Vagina (tissue), 2 donors: ENCODE results near the gene CYFIP1. TPM values are rescaled to one million over a fixed set of nuclear protein-coding genes. Genes with fewer than 3 reads are reported as not detected.

Source experiments
- DNase-seq, 2 donors: peaks; one replicate each; pipeline ENCODE4 v3.0.0-alpha.2; 2017; ENCODE audit errors: extremely low spot score in 2 of 2
- H3K27ac ChIP-seq: fragments of 200-600 bp; sonication (generic); one replicate; pipeline ENCODE4 v1.5.1; 2019
- H3K27me3 ChIP-seq: fragments of 200-600 bp; sonication (generic); one replicate; pipeline ENCODE4 v1.5.1; 2019
- H3K36me3 ChIP-seq, 2 donors: fragments of 200-600 bp; sonication (generic); one replicate each; pipeline ENCODE4 v1.5.1; 2017 to 2019
- H3K4me1 ChIP-seq: fragments of 200-600 bp; sonication (generic); one replicate; pipeline ENCODE4 v1.5.1; 2019
- H3K4me3 ChIP-seq, 2 donors: fragments of 200-600 bp; sonication (generic); 1 replicate in 1 of 2; 2 replicates in 1 of 2; pipeline ENCODE4 v1.5.1; 2016 to 2019
- H3K9me3 ChIP-seq: fragments of 200-600 bp; sonication (generic); one replicate; pipeline ENCODE4 v1.5.1; 2019
- CTCF ChIP-seq, 3 experiments: fragments of 450-650 bp in 2 of 3; fragments of 200-600 bp in 1 of 3; sonication (generic) in 1 of 3; IDR thresholded peaks; one replicate each; pipeline ENCODE4 v1.5.1; 2017 to 2019; ENCODE audit warnings: antibody characterized with exemption in 3 of 3, mild to moderate bottlenecking in 2 of 3, moderate library complexity in 2 of 3
- POLR2A ChIP-seq, 2 donors: fragments of 450-650 bp; IDR thresholded peaks; one replicate each; pipeline ENCODE4 v1.6.1; 2017; ENCODE audit warnings: antibody characterized with exemption in 2 of 2, mild to moderate bottlenecking in 2 of 2, moderate library complexity in 2 of 2
- POLR2AphosphoS5 ChIP-seq, 2 donors: sonication (generic); formaldehyde crosslinking; IDR thresholded peaks; one replicate each; pipeline ENCODE4 v1.9.0; 2017; ENCODE audit warnings: antibody characterized with exemption in 2 of 2, mild to moderate bottlenecking in 2 of 2, low read depth in 1 of 2; ENCODE audit not compliant: insufficient read depth in 1 of 2
- intact Hi-C: fragments of 100-400 bp; cut with DNase I; formaldehyde crosslinking; loops from one replicate; pipeline ENCODE4 v1.15.1; 2023
- total RNA-seq: library from RNA; depleted of rRNA; stranded (reverse); fragments of >200 nt; gene quantifications from one replicate; pipeline ENCODE4 v1.2.3, GENCODE V29; 2016

Gene CYFIP1
- total RNA-seq, 1 donor from 2014 or later = 101 TPM

- intact Hi-C loops = no loop called here
- Histone ChIP-seq H3K27ac (peak overlapping the region; percentile 42), H3K4me3 (no peak overlapping the region), H3K4me1 (peaks cover 84% of the 10 kb centered on the region), H3K27me3 (no peaks in the 10 kb centered on the region), H3K36me3 (no peaks in the 10 kb centered on the region), H3K9me3 (no peaks in the 10 kb centered on the region)
- TF ChIP-seq CTCF (IDR thresholded peaks at IDR 0.05) = no peak
- no peak for TF ChIP-seq POLR2A (IDR thresholded peaks at IDR 0.05)
- no peak for TF ChIP-seq POLR2AphosphoS5 (IDR thresholded peaks at IDR 0.05; ENCODE audit: insufficient read depth in 1 of 2, low read depth in 1 of 2)
- DNase-seq = no peak
Measured at GRCh38 chr15:22954798-22955543, 25.2 kb downstream of the CYFIP1 start.

- DNase-seq = no peak
- Histone ChIP-seq H3K4me1 (peaks cover 84% of the 10 kb centered on the region), H3K27me3 (no peaks in the 10 kb centered on the region), H3K36me3 (no peaks in the 10 kb centered on the region), H3K9me3 (no peaks in the 10 kb centered on the region), H3K27ac (peak overlapping the region; percentile 42), H3K4me3 (no peak overlapping the region)
- intact Hi-C loops = no loop called here
- TF ChIP-seq POLR2AphosphoS5 (IDR thresholded peaks at IDR 0.05; ENCODE audit: insufficient read depth in 1 of 2, low read depth in 1 of 2) = no peak
- no peak for TF ChIP-seq POLR2A (IDR thresholded peaks at IDR 0.05)
- TF ChIP-seq CTCF (IDR thresholded peaks at IDR 0.05) = no peak
Measured at GRCh38 chr15:22954326-22954725, 25.8 kb downstream of the CYFIP1 start.

- no peaks in the 10 kb centered on the region for H3K27me3 ChIP-seq
- no peak for TF ChIP-seq POLR2AphosphoS5 (IDR thresholded peaks at IDR 0.05; ENCODE audit: insufficient read depth in 1 of 2, low read depth in 1 of 2)
- TF ChIP-seq POLR2A (IDR thresholded peaks at IDR 0.05) = no peak
- TF ChIP-seq CTCF (IDR thresholded peaks at IDR 0.05) = no peak
- DNase-seq = no peak
- H3K27ac ChIP-seq = no peak overlapping the region
- no peaks in the 10 kb centered on the region for H3K36me3 ChIP-seq
- H3K9me3 ChIP-seq = no peaks in the 10 kb centered on the region
- peaks cover 84% of the 10 kb centered on the region for H3K4me1 ChIP-seq
- intact Hi-C loops = no loop called here
- no peak overlapping the region for H3K4me3 ChIP-seq
Measured at GRCh38 chr15:22952796-22953579, 27.2 kb downstream of the CYFIP1 start.

GRCh38 chr15:22951381-22952280 lies 28.5 kb downstream of the CYFIP1 start:
- peak overlapping the region; percentile 20 for H3K27ac ChIP-seq
- DNase-seq = no peak

More at GRCh38 chr15:22951381-22952280, 28.5 kb downstream of the CYFIP1 start:
- H3K4me3 ChIP-seq = no peak overlapping the region
- H3K27me3 ChIP-seq = no peaks in the 10 kb centered on the region
- intact Hi-C loops = no loop called here
- no peaks in the 10 kb centered on the region for H3K9me3 ChIP-seq
- H3K4me1 ChIP-seq = peaks cover 86% of the 10 kb centered on the region
- no peaks in the 10 kb centered on the region for H3K36me3 ChIP-seq
- TF ChIP-seq CTCF (IDR thresholded peaks at IDR 0.05) (no peak), POLR2A (IDR thresholded peaks at IDR 0.05) (no peak), POLR2AphosphoS5 (IDR thresholded peaks at IDR 0.05; ENCODE audit: insufficient read depth in 1 of 2, low read depth in 1 of 2) (no peak)
